ENCODE results near the gene OTUD7B.

Gene OTUD7B

GRCh38 chr1:149936992-149937705 lies 73.4 kb downstream of the OTUD7B start:
- no peak for TF ChIP-seq TAF1 (IDR thresholded peaks at IDR 0.05; ENCODE audit: borderline replicate concordance, insufficient read depth, low read length)
- TF ChIP-seq POLR2AphosphoS5 (IDR thresholded peaks at IDR 0.05; ENCODE audit: low read depth, low read length) = no peak; the same call in 1 of the 2 replicates
- TF ChIP-seq FOXP2 (optimal IDR thresholded peaks at IDR 0.05; ENCODE audit: borderline replicate concordance, extremely low read depth, extremely low read length, insufficient read depth) = no peak
- no peak for TF ChIP-seq SIN3A (IDR thresholded peaks at IDR 0.05; ENCODE audit: borderline replicate concordance, insufficient read depth, low read length)
- no peak for TF ChIP-seq REST (IDR thresholded peaks at IDR 0.05; ENCODE audit: insufficient read depth in 1 of 2, low read depth in 2 of 2, low read length in 2 of 2)

GRCh38 chr1:149936170-149936991 lies 74.1 kb downstream of the OTUD7B start, which contains the start of gene MTMR11:
MTMR11 (minus strand) TSS chr1:149936879; CDS start chr1:149936647, 232 bp downstream.
- TF ChIP-seq FOXP2 (optimal IDR thresholded peaks at IDR 0.05; ENCODE audit: borderline replicate concordance, extremely low read depth, extremely low read length, insufficient read depth) = no peak
- no peak for TF ChIP-seq POLR2AphosphoS5 (IDR thresholded peaks at IDR 0.05; ENCODE audit: low read depth, low read length)
- no peak for TF ChIP-seq TAF1 (IDR thresholded peaks at IDR 0.05; ENCODE audit: borderline replicate concordance, insufficient read depth, low read length)
- no peak for TF ChIP-seq REST (IDR thresholded peaks at IDR 0.05; ENCODE audit: insufficient read depth in 1 of 2, low read depth in 2 of 2, low read length in 2 of 2)
- TF ChIP-seq SIN3A (IDR thresholded peaks at IDR 0.05; ENCODE audit: borderline replicate concordance, insufficient read depth, low read length) = no peak

- TF ChIP-seq REST (IDR thresholded peaks at IDR 0.05; ENCODE audit: insufficient read depth in 1 of 2, low read depth in 2 of 2, low read length in 2 of 2) (no peak), SIN3A (IDR thresholded peaks at IDR 0.05; ENCODE audit: borderline replicate concordance, insufficient read depth, low read length) (no peak)
Measured at GRCh38 chr1:149934356-149934755, 76.2 kb downstream of the OTUD7B start.

- TF ChIP-seq REST (IDR thresholded peaks at IDR 0.05; ENCODE audit: insufficient read depth in 1 of 2, low read depth in 2 of 2, low read length in 2 of 2) = no peak
- no peak for TF ChIP-seq TAF1 (IDR thresholded peaks at IDR 0.05; ENCODE audit: borderline replicate concordance, insufficient read depth, low read length)
- TF ChIP-seq POLR2AphosphoS5 (IDR thresholded peaks at IDR 0.05; ENCODE audit: low read depth, low read length) = no peak
- TF ChIP-seq SIN3A (IDR thresholded peaks at IDR 0.05; ENCODE audit: borderline replicate concordance, insufficient read depth, low read length) = no peak
Measured at GRCh38 chr1:149933208-149933607, 77.3 kb downstream of the OTUD7B start.

All from PFSK-1 (cell line).